ENCODE results near the gene MSL3B.

MSL3B gene

DNA sequence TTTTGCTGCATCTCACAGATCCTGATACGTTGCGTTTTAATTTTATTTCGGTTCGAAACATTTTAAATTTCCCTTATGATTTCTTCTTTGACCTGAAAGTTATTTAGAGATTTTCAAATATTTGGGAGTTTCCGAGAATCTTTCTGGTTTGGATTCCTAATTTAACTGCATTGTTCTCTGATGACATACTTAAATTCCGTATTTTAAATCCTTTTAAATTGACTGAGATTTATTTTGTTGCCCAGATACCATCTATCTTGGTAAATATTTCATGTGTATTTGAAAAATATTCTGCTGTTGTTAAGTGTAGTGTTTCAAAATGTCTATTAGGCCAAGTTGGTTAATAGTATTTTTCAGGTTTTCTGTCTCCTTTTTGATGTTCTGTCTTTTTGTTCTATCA, 52.3 kb downstream of the MSL3B start:
- in situ Hi-C loops (cut with HindIII; ENCODE audit: low sequenced_read_pairs): no loop called here
- no peak for DNase-seq (ENCODE audit: low read depth)
- H3K4me3 ChIP-seq (ENCODE audit: low read depth, low read length): no peak overlapping the region
- TF ChIP-seq, protein P1, sequence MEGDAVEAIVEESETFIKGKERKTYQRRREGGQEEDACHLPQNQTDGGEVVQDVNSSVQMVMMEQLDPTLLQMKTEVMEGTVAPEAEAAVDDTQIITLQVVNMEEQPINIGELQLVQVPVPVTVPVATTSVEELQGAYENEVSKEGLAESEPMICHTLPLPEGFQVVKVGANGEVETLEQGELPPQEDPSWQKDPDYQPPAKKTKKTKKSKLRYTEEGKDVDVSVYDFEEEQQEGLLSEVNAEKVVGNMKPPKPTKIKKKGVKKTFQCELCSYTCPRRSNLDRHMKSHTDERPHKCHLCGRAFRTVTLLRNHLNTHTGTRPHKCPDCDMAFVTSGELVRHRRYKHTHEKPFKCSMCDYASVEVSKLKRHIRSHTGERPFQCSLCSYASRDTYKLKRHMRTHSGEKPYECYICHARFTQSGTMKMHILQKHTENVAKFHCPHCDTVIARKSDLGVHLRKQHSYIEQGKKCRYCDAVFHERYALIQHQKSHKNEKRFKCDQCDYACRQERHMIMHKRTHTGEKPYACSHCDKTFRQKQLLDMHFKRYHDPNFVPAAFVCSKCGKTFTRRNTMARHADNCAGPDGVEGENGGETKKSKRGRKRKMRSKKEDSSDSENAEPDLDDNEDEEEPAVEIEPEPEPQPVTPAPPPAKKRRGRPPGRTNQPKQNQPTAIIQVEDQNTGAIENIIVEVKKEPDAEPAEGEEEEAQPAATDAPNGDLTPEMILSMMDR (IDR thresholded peaks at IDR 0.05; ENCODE audit: low read depth, low read length, missing control alignments): no peak

Data from astrocyte of the cerebellum (primary cell).